Measurements from ENCODE around the gene CPNE5. TPM values are rescaled to one million over a fixed set of nuclear protein-coding genes. Genes with fewer than 3 reads are reported as not detected.

CPNE5 gene
- total and polyA plus RNA-seq, 2 of the 4 experiments (the other 2 are of a cell fraction), result 0.07 TPM; not detected in 1

DNA sequence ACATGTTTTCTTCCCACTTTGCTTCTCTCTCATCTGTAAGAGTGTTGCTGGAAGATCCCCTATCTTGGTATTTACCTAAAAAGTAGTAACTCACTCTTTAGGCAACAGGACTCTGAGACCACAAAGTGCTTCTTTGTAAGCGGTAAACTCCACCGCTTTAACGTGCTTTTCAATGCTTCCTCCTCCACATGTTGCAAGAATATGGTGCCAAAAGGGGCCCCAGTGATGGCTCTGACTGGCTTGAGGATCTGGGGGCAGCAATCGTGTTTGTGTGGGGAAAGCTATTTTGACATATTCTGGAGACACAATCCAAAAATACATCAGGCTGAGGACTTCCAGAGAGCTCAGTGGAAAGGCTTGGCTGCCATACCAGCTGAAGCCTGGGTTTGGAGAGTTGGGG, 12.4 kb upstream of the CPNE5 start:
- POLR2A ChIA-PET (ENCODE audit: unreplicated experiment), result no interaction called here

More for the DNA sequence above, 12.4 kb upstream of the CPNE5 start:
- CTCF ChIA-PET, result interaction anchor here (0.6 to 2.0 kb wide), 5 partner anchors 11 to 87 kb away, joined by 3 to 5 read pairs (median 5); partner anchors contain the start of gene PPIL1
- H4K20me1 ChIP-seq (ENCODE audit: insufficient read depth, low read length), result no peaks in the 10 kb centered on the region
- H3K56ac ChIP-seq (ENCODE audit: extremely low read depth, insufficient read depth, low read length), result no peak overlapping the region
- peaks cover 8 to 34% of the 10 kb centered on the region in 2 experiments for H3K79me1 ChIP-seq (ENCODE audit: low read depth in 1 of 2, low read length in 2 of 2)
- peaks cover 3% of the 10 kb centered on the region for H3K9me3 ChIP-seq (ENCODE audit: control insufficient read depth, insufficient read depth, low read length)
- no peak overlapping the region for H3K4me2 ChIP-seq (ENCODE audit: low read depth, low read length)
- BruUV-seq (replicated peaks), result no TSS peak
- H3K27ac ChIP-seq (ENCODE audit: insufficient read depth, low read length), result no peak overlapping the region
- no peak overlapping the region for H4K91ac ChIP-seq (ENCODE audit: insufficient read depth, low read depth, low read length)
- H3K4ac ChIP-seq (ENCODE audit: low read depth, low read length), result peak overlapping the region; percentile 1
- intact Hi-C loops (cut with micrococcal nuclease), result loop anchor here (2.0 kb wide), 1 partner anchor 85 kb away; no protein-coding TSS in a partner anchor
- peaks cover 7% of the 10 kb centered on the region for H3K36me3 ChIP-seq (ENCODE audit: control insufficient read depth, insufficient read depth, low read length)
- peaks cover 21% of the 10 kb centered on the region for H3K9me1 ChIP-seq (ENCODE audit: insufficient read depth, low read length)
- peak overlapping the region; percentile 72; the same call in 1 of the 2 replicates for H2BK20ac ChIP-seq (ENCODE audit: low read depth, low read length)
- no peak overlapping the region for H3K18ac ChIP-seq (ENCODE audit: low read depth, low read length)
- in situ Hi-C loops (cut with MboI; ENCODE audit: low sequenced_read_pairs), result no loop called here
- no peak for TF ChIP-seq NFE2L2 (IDR thresholded peaks at IDR 0.05; ENCODE audit: low read depth, low read length)
- TF ChIP-seq, protein P1, sequence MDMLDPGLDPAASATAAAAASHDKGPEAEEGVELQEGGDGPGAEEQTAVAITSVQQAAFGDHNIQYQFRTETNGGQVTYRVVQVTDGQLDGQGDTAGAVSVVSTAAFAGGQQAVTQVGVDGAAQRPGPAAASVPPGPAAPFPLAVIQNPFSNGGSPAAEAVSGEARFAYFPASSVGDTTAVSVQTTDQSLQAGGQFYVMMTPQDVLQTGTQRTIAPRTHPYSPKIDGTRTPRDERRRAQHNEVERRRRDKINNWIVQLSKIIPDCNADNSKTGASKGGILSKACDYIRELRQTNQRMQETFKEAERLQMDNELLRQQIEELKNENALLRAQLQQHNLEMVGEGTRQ (IDR thresholded peaks at IDR 0.05; ENCODE audit: low read depth, low read length), result no peak
- TF ChIP-seq RCOR1 (IDR thresholded peaks at IDR 0.05; ENCODE audit: insufficient replicate concordance, low read length), result no peak
- no peak for TF ChIP-seq MXI1 (IDR thresholded peaks at IDR 0.05; ENCODE audit: borderline replicate concordance, low read depth, low read length)
- TF ChIP-seq SMC3 (IDR thresholded peaks at IDR 0.05; ENCODE audit: low read depth, low read length), result no peak
- TF ChIP-seq, protein P2, sequence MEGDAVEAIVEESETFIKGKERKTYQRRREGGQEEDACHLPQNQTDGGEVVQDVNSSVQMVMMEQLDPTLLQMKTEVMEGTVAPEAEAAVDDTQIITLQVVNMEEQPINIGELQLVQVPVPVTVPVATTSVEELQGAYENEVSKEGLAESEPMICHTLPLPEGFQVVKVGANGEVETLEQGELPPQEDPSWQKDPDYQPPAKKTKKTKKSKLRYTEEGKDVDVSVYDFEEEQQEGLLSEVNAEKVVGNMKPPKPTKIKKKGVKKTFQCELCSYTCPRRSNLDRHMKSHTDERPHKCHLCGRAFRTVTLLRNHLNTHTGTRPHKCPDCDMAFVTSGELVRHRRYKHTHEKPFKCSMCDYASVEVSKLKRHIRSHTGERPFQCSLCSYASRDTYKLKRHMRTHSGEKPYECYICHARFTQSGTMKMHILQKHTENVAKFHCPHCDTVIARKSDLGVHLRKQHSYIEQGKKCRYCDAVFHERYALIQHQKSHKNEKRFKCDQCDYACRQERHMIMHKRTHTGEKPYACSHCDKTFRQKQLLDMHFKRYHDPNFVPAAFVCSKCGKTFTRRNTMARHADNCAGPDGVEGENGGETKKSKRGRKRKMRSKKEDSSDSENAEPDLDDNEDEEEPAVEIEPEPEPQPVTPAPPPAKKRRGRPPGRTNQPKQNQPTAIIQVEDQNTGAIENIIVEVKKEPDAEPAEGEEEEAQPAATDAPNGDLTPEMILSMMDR (conservative IDR thresholded peaks at IDR 0.05; ENCODE audit: low read depth, low read length), result no peak
- no peak for TF ChIP-seq BHLHE40 (IDR thresholded peaks at IDR 0.05; ENCODE audit: low read depth, low read length)
- no peak for TF ChIP-seq MAFK (IDR thresholded peaks at IDR 0.05; ENCODE audit: low read depth, low read length)
- no peak for TF ChIP-seq MAZ (IDR thresholded peaks at IDR 0.05; ENCODE audit: borderline replicate concordance, low read depth, low read length)
- no peak for TF ChIP-seq FOS (IDR thresholded peaks at IDR 0.05; ENCODE audit: low read depth, low read length)
- TF ChIP-seq RFX5 (IDR thresholded peaks at IDR 0.05; ENCODE audit: low read depth, low read length), result no peak
- TF ChIP-seq CHD1 (IDR thresholded peaks at IDR 0.05; ENCODE audit: low read depth, low read length), result no peak
- no peak for TF ChIP-seq RAD21 (IDR thresholded peaks at IDR 0.05; ENCODE audit: low read length)
- TF ChIP-seq POLR2A (IDR thresholded peaks at IDR 0.05; ENCODE audit: low read depth, low read length), result no peak
- no peak for TF ChIP-seq CEBPB (IDR thresholded peaks at IDR 0.05; ENCODE audit: low read depth, low read length)
- TF ChIP-seq, protein P3, sequence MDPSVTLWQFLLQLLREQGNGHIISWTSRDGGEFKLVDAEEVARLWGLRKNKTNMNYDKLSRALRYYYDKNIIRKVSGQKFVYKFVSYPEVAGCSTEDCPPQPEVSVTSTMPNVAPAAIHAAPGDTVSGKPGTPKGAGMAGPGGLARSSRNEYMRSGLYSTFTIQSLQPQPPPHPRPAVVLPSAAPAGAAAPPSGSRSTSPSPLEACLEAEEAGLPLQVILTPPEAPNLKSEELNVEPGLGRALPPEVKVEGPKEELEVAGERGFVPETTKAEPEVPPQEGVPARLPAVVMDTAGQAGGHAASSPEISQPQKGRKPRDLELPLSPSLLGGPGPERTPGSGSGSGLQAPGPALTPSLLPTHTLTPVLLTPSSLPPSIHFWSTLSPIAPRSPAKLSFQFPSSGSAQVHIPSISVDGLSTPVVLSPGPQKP (IDR thresholded peaks at IDR 0.05; ENCODE audit: borderline replicate concordance, low read depth, low read length), result no peak
- H4K8ac ChIP-seq (ENCODE audit: low read depth in 2 of 2, low read length in 2 of 2), result peak overlapping the region in 1 of 2 experiments; percentile 2; a peak in 1 of 4 replicates
- DNase-seq, result no peak
- no peak overlapping the region for H2BK5ac ChIP-seq (ENCODE audit: low read depth, low read length, poor library complexity, severe bottlenecking)
- no peak overlapping the region for H2AFZ ChIP-seq (replicated peaks; ENCODE audit: low read length, poor library complexity)
- H3K27me3 ChIP-seq (ENCODE audit: control insufficient read depth, insufficient read depth, low read length), result no peaks in the 10 kb centered on the region
- 0 out of 3 replicates have a peak overlapping the region, but pooled peaks have one; percentile 72 for H2BK15ac ChIP-seq (ENCODE audit: low read depth, low read length)
- no peak overlapping the region for H4K5ac ChIP-seq (ENCODE audit: low read depth, low read length)
- H2AK9ac ChIP-seq (replicated peaks; ENCODE audit: low read depth, low read length, poor library complexity), result no peak overlapping the region
- ATAC-seq (ENCODE audit: low read depth), result no peak
- H3K9ac ChIP-seq (ENCODE audit: low read depth, low read length), result no peak overlapping the region
- H2AK5ac ChIP-seq (ENCODE audit: low read depth, low read length), result peak overlapping the region; percentile 43
- H3K14ac ChIP-seq (replicated peaks; ENCODE audit: low read depth, low read length), result peak overlapping the region; percentile 39; the same call in 1 of the 2 replicates
- WGBS, 2 experiments (ENCODE audit: extremely low coverage in 2 of 2, insufficient read length in 1 of 2), result no CpG with 5 or more reads among the region's 4 CpGs
- H2BK120ac ChIP-seq (ENCODE audit: low read depth, low read length), result peak overlapping the region; percentile 30; the same call in 1 of the 2 replicates
- H3K23ac ChIP-seq (ENCODE audit: low read depth, low read length), result no peak overlapping the region
- peaks cover 8% of the 10 kb centered on the region for H3K4me1 ChIP-seq (ENCODE audit: control insufficient read depth, insufficient read depth, low read length)
- dilution Hi-C loops (cut with HindIII; ENCODE audit: low sequenced_read_pairs, unreplicated experiment), result no loop called here
- no peak overlapping the region for H3K4me3 ChIP-seq (ENCODE audit: insufficient read depth, low read depth, low read length)
